NCI-H460 (cell line): Measurements from ENCODE around the gene WDR1. TPM values are rescaled to one million over a fixed set of nuclear protein-coding genes. Genes with fewer than 3 reads are reported as not detected.
A peak's percentile ranks its signal among the peaks of the same experiment; 100 is the strongest.

Experiments
- DNase-seq: peaks from one replicate; pipeline ENCODE4 v3.0.0-alpha.2; 2016; ENCODE audit warnings: low read depth; ENCODE audit errors: extremely low read depth
- total RNA-seq: library from RNA; depleted of rRNA; stranded (reverse); fragments of >200 nt; shearing (Covaris generic); gene quantifications from 2 replicates; pipeline ENCODE4 v1.2.3, GENCODE V29; 2014

WDR1 gene
- total RNA-seq, 1 experiment from 2014 or later, result 105 TPM

DNA sequence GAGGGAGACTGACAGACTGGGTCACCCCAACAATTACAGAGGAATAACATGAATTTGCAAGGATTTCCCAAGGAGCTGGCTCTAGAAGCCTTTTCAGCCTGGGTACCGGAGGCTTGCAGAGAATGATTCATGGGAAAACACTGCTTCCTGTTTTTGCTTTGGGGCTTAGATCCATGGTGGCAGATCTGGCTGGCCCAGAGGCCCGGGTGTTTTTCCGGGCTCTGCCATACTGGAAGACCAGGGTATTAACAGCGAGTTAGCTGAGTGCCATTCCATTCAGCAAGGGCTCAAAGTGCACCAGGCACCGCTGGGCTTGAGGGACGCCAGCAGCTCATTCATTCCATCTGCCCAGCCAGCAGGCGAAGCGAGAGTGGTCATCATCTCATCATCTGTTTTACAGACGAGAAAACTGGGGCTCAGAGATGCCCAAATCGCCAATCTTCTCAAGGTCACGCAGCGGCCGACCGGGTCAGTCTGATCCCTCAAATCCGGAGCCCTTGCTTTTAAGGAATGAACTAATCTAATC, 1.3 kb downstream of the WDR1 start:
- DNase-seq, result no peak

- DNase-seq, result no peak
Measured at GRCh38 chr4:10114607-10115006, 2.0 kb downstream of the WDR1 start.

- DNase-seq, result no peak
Measured at GRCh38 chr4:10114147-10114546, 2.5 kb downstream of the WDR1 start.

- DNase-seq, result no peak
Measured at GRCh38 chr4:10113362-10114047, 3.1 kb downstream of the WDR1 start.

DNA sequence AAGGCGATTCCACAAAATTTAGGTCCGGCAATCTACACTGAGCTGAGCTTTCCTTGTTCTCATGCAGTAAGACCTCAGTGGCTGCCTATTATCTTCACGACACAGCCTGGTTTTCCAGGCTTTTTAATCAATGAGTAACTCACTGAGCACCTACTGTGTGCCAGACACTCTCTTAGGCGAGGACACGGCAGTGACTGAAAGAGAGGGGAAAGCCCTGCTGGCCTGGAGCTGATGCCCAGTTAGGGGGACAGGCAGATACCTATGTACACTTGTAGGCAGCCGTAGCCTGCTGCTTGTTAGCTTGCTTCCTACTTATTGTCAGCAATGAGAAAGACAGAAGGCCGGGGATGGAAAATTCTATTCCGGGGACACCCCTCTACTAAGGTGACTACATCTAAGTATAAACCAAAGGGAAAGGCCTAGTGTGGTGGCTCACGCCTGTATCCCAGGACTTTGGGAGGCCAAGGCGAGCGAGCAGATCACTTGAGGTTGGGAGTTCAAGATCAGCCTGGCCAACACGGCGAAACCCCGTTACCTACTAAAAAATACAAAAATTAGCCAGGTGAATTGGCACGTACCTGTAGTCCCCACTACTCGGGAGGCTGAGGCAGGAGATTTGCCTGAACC, 3.8 kb downstream of the WDR1 start:
- DNase-seq, result no peak

GRCh38 chr4:10111067-10111801, 5.4 kb downstream of the WDR1 start:
- DNase-seq, result no peak

GRCh38 chr4:10109995-10110670, 6.5 kb downstream of the WDR1 start:
- no peak for DNase-seq

- DNase-seq, result no peak
Measured at GRCh38 chr4:10108818-10109783, 7.5 kb downstream of the WDR1 start.

DNA sequence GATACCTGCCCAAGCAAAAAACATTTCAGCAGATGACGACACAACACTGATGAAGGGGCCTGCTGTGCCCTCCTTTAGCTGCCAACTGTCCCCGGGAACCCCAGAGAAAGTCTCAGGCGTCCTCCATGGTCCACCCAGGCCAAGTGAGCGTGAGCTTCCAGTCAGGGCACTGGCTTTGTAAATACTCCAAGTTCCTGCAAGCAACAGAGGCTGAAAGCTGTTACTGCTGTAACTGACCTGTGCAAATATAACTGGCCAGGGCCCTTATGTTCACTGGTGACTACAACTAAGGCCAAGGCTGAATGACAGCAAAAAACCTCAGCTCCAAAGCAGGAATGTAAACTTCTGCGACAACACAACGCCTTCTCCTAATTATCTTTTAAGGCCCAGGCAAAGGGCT, 8.2 kb downstream of the WDR1 start:
- DNase-seq, result no peak

DNA sequence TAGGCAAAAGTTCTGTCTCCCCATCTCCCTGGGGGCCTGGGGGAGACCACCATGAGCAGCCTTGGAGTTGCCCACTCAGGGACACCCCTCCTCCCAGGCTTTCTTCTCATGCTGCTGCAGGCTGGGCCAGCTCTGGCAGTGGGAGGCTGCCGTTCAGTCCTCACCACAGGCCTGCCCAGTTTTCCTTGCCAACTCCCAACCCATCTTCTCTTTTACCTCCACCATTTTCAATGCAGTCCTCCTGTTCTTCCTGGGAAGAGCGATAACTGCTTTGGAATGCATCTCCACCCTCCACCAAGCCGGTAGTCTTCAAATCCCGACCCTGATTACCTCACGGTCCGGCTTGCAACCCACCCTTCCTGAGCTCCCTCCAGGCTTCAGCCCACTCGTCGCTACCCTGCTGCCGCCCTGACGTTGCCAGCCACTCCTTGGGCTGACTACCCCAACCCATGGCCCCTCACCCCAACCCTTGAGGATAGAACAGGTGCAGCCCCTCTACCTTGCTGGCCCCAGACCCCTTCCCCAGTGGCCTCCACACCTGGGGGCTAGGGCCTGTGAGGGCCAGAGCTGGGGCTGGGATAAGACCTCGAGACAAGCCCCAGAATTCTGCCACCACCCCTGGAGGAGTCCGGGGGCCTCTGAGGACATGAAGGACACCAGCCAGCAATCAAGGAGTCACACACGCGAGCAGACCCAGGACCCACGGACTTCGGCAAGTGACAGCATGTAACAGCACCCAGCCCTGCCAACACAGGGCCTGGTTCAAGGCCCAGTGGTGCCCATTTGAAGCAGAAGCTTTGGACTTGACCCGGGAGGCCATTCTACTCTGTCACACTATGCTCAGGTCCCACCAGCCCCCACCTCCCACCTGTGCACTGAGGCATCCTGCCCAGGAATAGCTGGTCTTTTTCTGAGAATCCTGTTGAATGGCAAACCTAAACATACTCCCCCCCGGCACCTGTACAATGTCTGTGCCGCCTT, 9.2 kb downstream of the WDR1 start:
- no peak for DNase-seq

DNA sequence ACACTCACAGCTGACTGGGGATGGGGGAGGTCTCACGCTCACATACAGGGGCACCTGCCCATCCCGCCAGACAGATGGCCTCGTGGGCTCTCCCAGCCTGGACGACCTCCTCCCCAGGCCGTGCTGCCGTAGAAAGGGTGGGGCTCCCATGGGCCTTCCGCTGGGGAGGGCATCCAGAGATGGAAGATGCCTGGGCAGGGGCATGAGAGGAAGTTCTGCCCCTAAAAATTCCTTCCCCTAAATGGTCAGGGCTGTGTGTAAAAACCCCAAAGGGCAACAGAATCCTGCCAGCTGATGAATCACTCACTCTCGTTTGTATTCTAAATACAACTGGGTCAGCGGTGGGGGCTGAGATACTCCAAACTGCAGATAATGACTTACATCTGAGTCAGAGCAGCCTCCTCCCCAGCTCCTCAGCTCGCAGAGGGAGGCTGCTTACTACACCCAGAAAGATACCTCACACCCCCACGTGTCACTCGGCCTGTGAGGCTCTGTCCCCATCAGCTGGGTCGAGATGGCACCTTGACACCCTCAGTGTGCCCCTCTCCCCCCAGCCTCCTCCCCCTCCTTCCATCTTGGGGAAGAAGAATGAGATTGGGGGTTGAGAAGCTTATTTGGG, 10.1 kb downstream of the WDR1 start:
- peak; percentile 60 for DNase-seq

GRCh38 chr4:10105920-10106319, 10.7 kb downstream of the WDR1 start:
- no peak for DNase-seq

GRCh38 chr4:10105421-10105820, 11.2 kb downstream of the WDR1 start:
- no peak for DNase-seq

DNA sequence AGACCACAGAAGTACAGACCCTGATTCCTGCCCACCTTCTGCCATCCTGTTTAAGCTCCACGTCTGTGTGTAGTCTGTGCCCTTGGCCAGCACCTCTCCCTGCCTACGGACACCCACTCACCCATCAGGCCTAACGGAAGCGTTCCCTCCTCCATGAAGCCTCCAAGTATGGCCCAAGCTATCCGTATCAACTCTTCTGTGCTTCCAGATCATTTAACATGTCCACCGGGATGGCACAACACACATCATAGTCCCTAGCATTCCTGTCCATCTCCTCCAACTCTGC, 11.7 kb downstream of the WDR1 start:
- no peak for DNase-seq

GRCh38 chr4:10104211-10104990, 12.2 kb downstream of the WDR1 start:
- no peak for DNase-seq

DNA sequence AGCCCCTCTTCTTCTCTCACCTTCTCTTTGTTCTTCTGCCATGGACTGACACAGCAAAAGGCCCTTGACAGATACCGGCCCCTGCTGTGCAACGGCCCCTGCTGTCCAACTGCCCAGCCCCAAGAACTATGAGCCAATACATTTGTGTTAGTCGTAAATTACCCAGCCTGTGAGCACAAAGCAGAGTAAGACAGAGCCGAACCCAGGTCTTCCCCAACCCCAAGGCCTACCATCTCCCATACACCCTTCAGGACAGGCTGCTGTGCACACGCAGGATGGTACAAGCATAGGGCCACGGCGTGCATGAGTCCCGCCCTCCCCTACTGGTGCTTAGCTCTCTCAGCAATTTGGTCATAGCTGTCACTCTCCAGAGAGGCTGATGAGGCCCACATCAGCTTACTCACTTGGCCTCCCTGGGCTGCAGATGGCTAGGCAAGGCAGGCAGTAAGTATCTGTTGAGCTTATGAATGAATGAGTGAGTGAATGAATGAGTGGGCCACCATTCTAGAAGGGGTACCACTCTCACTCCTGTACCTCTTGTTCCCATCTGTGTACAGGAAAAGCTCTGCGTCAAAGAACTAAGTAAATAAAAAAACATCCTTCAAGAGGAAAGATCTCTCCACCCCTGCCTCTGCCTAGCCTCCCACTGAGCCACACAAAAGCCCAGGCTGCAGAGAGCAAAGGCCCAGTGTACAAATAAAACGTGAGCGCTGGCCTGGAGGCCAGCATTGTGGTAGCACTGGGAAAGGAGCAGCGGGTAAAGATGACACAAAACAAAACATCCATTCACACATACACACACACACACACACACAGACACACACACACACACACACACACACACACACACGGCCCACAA, 13.9 kb downstream of the WDR1 start:
- no peak for DNase-seq
